ENCODE results near the gene NPW.
A peak's percentile ranks its signal among the peaks of the same experiment; 100 is the strongest.

NPW gene

DNA sequence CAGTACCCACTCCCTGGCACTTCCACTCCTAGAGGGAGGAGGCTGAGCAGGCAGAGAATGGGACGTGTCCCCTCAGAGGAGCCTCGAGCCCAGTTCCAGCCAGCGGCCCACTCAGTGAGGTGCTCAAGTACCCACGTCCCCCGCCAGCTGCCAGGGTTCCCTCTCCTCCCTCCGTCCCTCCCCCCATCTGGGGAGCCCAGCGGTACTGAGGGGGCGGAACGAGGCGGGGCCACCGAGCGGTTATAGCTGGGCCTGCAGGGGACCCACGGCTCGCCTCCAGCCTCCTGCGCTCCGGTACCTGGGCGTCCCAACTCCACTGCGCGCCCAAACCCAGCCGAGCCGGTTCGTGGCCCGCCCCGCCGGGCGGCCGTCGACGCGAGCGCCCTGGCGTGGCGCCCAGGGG lies at the start of gene NPW:
Gene NPW, plus strand, starts transcription at position 268 of the 403 bp plus-strand sequence.
- DNase-seq = peak; percentile 40

DNA sequence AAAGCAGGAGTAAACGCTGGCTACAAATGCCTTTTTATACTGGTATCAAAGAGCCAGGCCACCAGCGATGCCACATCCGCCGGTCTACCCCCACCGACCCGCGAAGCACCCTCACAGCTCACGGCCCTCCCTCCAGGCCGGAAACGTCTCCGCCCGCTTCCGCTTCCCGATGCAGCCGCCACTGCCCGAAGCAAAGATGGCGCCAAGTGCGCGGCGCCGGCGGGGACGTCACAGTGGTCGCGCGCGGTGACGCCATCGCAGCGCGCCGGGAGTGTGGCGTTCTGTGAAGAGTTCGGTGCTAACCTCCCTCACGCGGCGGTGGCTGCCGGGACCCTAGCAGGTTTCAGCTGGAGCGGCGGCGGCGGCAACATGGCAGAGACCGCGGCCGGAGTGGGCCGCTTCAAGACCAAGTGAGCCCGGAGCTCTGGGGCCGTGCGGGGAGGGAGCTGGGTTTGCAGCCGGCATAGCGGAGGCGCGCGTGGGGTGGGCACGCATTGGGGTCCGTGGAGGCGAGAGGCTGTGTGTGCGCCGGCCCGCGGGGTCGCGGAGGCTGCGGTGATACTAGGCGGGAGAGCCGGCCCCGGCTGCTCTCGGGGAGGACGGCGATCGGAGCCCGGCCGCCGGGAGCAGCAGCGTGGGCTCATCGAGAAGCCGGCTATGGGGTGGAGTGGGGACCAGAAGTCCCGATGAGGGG lies 47.6 kb upstream of the NPW start, which contains the start of gene TBL3:
Gene TBL3, plus strand, starts transcription at position 258 of the 694 bp plus-strand sequence. Its CDS starts 112 bp downstream, at position 370.
- peak; percentile 94 for DNase-seq

DNA sequence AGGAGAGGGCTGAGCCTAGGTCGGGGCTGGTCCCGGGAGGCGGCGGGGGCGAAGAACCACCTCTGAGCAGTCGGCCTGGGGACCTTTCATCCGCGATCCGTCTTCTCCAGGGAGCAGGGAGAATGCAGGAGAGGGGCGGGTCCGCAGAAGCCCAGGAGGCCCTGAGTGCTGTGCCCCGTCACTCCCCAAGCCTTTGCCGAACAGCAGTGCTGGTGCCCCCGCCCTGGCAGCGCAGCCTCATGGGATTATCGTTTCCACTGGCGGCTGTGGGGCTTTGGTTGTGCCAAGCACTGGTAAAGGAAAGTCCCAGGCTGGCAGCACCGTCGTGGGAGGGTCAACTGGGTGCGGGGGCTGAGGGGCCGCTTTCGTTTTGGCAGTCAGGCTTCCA lies 47.1 kb upstream of the NPW start:
- no peak for DNase-seq

DNA sequence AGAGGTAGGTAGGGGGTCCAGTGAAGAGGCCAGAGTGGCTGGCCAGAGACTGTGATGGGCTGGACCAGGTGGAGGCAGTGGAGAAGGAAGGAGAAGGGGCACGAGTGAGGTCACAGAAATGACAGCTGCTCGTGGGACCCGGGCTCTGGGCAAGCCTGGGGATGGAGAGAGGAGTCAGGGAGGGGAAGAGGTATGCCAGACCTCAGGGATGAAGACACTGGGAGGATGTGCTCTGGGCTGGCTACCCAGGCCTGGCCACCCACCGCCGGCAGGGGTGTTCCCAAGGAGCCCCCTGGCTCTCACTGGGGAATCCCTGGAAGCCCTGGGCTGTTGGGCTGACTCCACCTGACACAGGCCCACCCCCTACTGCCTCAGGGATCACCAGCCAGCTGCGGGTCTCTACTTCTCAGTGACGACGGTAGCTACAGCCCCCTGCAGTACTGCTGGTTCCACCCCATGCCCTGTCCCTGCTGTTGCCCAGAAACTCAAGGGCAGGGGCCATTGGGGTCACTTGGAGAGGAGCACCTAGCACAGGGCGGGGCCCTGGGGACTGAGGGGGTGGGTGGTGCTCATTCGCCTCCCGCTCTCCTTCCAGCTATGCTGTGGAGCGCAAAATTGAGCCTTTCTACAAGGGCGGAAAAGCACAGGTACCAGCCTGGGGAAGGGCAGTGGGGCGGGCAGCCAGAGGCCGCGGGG lies 46.0 kb upstream of the NPW start:
- DNase-seq = no peak

DNA sequence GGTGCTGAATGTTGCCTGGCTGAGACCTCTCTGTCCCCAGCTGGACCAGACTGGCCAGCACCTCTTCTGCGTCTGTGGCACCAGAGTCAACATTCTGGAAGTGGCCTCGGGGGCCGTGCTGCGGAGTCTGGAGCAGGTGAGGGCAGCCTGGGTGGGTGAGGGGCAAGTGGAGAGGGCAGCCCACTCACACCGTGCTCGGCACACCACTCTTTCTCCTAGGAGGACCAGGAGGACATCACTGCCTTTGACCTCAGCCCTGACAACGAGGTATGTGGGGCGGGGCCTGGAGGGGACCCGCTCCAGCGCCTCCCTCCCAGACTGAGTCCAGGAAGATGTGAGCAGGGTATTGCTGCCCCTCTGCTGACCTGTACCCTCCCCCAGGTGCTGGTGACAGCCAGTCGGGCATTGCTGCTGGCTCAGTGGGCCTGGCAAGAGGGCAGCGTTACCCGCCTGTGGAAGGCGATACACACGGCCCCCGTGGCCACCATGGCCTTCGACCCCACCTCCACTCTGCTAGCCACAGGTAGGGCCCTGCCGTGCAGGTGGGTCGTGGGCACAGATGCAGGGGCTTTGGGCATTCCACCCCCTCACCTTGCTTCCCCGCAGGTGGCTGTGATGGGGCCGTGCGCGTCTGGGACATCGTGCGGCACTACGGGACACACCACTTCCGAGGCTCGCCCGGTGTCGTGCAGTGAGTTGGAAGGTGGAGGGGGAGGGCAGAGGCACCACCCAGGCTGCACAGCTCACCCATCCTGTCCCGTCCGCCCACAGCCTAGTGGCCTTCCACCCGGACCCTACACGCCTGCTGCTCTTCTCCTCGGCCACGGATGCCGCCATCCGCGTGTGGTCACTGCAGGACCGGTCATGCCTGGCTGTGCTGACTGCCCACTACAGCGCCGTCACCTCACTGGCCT lies 45.2 kb upstream of the NPW start:
- no peak for DNase-seq

DNA sequence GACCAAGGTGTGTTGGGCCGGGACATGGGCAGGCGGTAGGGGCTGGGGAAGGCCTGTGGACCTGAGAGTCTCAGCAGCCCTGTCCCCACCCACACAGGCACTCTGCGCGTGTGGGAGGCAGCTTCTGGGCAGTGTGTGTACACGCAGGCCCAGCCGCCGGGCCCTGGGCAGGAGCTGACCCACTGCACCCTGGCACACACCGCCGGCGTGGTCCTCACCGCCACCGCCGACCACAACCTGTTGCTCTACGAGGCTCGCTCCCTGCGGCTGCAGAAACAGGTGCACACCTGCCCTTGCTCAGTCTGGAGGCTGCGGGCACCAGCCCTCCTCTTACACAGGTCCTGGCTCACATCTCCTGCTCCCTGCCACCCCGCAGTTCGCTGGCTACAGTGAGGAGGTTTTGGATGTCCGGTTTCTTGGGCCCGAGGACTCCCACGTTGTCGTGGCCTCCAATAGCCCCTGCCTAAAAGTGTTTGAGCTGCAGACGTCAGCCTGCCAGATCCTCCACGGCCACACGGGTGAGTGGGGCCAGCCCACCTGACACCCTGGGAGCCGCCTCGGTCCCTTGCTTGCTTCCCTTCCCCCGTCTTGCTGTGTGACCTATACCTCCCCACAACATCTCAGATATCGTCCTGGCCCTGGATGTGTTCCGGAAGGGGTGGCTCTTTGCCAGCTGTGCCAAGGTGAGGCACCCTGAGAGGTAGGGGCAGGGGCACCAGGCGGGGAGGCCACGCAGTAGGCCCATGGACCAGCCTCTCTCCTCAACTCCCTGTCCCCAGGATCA lies 44.0 kb upstream of the NPW start:
- no peak for DNase-seq

DNA sequence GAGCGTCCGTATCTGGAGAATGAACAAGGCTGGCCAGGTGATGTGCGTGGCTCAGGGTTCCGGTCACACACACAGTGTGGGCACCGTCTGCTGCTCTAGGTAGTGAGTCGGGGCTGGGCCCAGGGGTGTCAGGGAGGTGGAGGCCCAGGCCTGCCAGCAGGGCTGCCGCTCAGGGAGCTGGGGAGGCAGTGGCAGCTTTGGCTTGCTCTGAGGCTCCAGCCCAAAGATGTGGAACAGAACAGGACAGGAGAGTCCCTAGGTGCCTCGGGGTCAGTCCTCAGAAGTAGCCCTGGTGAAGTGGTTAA lies 43.4 kb upstream of the NPW start:
- no peak for DNase-seq

DNA sequence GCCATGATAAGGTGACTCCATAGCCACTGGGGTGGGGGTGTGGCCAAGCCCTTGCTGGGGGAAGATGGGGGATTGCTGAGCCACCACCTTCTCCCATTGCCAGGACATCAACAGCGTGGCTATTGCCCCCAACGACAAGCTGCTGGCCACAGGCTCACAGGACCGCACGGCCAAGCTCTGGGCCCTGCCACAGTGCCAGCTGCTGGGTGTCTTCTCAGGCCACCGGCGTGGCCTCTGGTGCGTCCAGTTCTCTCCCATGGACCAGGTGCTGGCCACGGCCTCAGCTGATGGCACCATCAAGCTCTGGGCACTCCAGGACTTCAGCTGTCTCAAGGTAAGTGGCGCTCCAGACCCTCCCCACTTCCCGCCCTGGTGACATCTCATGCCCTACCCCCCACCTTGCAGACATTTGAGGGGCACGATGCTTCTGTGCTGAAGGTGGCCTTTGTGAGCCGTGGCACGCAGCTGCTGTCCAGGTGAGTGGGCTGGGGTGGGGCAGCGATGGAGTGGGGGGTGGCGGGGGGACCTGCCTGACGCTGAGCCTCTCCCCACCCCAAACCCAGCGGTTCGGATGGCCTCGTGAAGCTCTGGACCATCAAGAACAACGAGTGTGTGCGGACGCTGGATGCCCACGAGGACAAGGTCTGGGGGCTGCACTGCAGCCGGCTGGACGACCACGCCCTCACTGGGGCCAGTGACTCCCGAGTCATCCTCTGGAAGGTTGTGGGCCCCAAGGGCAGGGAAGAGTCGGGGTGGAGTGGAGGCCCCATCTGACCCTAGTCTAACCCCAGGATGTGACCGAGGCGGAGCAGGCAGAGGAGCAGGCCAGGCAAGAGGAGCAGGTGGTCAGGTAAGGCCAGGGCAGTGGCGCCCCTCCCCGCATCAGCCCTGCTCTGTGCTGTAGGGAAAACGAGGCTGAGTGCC lies 42.4 kb upstream of the NPW start:
- no peak for DNase-seq

DNA sequence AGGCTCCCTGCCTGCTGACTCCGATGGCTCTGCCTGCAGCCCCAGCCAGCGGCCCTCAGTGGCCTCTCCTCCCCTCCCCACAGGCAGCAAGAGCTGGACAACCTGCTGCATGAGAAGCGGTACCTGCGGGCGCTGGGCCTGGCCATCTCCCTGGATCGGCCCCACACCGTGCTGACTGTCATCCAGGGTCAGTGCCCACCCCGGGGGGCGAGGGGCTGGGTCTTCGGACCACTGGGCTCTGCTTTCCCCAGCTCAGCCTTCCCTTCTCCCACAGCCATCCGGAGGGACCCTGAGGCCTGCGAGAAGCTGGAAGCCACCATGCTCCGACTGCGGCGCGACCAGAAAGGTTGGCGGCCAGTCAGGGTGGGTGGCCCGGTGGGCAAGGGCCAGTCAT lies 41.7 kb upstream of the NPW start:
- no peak for DNase-seq

DNA sequence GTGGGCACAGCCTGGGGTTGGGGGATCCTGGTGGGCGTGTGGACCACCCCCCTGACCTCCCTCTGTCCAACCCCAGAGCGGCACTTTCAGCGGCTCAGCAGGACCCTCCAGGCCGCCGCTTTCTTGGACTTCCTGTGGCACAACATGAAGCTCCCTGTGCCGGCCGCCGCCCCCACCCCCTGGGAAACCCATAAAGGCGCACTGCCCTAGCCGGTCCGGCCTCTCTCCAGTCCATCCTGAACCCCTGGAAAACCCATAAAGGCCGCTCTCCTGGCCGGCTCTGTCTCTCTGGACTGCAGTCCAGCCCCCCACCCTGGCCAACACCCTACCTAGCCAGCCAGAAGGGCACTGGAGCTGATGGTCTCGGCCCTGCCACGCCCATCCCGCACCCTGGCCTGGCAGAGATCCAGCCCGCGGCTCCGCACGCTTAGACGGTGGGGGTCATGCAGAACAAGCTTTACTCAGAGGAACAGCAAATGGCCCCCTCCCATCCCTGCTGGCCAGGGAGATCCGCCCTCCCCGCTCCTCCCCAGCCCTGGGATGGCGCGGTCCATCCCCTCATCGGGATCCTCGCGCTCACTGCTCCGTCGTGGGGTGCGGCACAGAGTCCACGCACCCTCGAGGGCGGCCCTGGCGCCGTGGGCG lies 41.0 kb upstream of the NPW start:
- no peak for DNase-seq

DNA sequence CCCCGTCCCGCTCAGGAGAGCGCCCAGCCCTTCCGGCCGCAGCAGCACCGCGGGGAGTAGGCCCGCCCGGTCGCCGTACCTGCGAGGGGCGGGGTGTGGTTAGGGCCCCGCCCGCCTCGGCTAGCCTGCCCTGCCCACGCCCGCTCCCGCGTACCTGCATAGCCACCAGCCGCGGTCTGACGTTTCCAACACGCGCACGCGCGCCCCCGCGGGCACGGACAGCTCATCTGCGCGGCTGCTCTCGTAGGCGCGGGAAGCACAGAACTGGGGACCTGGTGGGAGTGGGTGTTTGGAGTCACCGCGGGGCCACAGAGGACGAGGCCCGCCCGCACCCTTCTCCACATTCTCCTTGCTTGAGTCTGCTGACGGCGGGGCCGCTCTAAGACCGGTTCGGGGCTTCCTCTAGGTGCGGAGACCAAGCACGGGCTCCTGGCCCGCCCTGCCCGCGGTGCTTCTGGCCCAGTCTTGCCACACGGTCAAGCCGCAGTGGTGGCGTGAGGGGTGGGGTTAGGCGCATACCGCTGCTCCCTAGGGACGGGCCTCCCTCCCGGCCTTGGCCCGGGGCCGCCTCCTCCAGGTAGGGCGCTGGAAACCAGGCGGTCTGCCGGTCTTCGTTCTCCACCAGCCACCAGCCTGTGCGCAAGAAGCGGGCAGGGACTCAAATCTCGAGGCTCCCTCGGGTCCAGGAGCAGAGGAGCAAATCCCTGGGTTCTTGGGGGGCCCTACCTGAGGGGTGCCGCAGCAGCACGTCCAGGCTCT lies 40.1 kb upstream of the NPW start:
- DNase-seq = peak; percentile 48

DNA sequence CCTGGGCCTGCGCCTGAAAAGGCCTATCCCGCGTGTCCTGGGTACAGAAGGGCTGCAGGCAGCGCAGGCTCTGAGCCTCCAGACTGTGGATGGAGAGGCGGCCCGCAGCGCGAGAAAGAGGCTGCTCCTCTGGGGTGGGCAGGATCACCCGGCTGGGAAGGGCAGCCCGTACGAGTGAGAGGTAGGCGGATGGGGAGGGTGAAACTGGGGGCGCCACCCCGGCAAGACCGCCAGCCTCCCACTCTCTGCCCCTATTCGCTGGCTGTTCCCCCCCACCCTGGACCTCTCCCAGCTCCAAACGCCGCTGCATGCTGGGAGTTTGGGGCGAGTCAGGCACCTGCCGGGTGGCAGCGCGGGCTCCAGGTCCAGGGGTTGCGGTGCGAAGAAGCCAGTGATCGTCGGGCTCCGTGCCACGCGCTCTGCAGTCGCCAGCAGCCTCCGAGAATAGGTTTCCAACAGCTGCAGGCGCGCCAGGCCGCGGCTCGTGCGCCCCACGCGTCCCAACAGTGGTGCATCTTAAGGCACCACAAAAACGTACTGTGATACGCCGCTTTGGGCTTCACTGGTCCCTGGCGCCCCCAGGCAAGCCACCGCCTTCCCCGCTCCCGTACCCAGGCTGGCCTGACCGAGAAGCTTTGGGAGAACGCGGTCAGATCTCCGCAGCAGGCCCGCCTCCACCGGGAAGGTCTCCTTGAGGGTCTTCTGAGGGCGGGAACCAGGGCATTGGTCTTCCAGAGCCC lies 39.4 kb upstream of the NPW start:
- DNase-seq = no peak

DNA sequence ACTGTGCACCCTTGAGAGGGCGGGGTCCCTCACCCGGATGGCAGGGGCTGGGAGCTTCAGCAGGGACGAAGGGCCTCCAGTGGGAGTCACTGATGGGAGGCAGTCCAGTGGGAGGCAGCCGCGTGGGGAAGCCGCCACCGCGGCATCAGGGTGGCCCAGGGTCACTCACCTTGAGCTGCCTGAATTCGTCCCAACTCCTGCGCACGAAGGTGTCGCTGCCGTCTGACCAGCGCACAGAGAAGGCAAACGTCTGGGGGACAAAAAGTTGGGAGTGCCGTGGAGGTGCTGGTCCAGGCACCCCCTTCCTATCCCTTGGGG lies 38.9 kb upstream of the NPW start:
- no peak for DNase-seq

DNA sequence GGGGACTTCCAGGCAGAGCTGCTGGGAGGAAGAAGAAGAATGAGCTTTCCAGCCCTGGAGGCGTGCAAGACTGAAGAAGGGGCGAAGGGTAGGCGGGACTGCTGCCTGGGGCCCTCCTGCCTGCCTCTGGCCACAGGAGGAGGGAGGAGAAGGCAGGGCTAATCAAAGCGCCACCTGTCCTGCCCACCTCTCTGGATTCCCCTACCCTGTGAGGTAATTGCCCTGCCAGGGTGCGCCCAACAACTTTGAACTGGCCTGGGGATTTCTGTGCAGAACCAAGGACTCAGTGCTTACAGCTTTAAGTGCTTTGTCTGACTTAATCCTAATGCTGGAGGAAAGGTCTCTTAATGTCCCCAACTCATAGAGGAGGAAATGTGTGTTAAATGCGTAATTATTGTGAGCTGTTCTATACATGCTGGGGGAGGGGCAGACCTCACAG lies 38.2 kb upstream of the NPW start, which contains the start of gene NOXO1:
Gene NOXO1, minus strand, starts transcription at position 72 of the 439 bp plus-strand sequence. CDS start 290 bp downstream, outside the sequence.
- DNase-seq = no peak

DNA sequence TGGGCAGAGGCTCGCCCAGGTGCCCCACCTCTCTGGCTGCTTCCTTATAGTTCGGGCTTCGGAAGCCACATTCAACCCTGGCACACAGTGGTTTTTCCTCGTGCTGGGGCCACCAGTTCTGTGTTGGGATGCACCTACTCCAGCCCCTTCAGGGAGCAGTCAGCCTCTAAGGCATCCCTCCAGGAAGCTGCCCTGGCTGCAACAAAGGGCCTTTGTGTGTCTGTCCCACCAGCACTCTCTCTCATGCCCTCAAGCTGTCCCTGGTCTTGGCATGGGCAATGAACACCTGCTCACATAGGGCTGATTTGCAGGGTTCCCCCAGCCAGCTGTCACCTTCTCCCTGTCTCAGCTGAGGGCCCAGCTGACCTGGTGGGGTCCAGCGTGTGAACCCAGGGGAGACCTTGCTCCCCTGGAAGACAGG lies 37.6 kb upstream of the NPW start:
- DNase-seq = no peak

DNA sequence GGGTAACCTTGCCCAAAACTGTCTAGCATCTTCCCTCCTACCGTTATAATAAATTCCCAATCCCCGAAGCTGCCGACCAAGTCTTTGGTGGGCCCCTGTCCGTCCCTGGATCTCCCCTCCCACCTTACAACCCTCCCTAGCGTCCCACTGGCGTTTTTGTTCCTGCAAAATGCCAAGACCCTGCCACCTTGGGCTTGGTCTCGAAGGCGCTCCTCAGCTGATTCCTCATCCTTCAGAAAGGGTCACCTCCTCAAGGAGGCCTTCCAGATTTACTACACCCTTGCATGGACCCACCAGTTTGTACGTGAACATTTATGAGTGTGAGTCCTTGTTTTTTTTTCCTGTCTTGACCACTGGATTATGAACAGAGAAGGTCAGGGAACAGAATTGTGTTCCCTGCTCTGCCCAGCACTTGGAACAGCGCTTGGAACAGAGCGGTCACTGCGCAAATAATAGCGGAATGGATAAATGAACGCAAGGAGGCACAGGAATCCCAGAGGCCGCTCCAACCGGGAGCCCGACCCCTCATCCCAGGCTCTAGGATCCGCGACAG lies 36.5 kb upstream of the NPW start:
- no peak for DNase-seq

DNA sequence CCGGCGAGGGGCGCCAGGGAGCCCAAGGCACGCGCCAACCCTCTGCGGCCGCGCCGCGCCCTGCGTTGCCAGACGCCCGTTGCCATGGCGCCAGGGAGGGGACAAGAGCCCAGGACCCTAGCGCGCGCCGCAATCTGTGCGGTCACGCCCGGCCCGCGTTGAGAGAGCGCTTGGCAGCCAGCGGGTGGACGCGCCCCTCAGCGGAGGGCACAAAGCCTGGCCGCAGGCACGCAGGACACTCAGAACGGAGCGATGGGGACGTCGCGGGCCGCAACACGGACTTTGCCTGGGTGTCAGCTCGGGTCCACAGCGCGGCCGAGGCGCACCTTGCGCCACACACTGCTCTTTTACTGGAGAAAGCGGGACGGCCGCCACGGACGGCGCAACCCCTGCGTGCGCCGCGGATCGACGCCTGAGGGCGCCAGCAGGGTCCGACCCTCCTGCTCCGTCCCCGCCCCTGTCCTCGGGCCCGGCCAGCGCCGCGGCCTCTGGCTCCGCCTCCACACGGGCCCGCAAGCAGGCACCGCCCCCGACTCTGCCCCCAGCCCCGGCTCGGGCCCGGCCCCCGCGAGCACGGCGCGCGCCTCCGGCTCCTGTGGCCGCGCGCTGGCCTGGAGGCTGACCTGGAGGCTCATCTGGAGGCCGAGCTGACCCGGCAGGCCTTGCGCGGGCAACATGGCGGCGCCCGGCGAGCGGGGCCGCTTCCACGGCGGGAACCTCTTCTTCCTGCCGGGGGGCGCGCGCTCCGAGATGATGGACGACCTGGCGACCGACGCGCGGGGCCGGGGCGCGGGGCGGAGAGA lies 35.8 kb upstream of the NPW start, which contains the start of gene GFER:
Gene GFER, plus strand, starts transcription at position 650 of the 803 bp plus-strand sequence. Its CDS starts 26 bp downstream, at position 676.
- DNase-seq = peak; percentile 69

Measured in stimulated activated CD4-positive, alpha-beta T cell treated with anti-CD3 and anti-CD28 coated beads, Interleukin-12 subunit alpha, Interleukin-12 subunit beta, amount 100 ng/mL, for 4 hours (primary cell).